ENCODE results near the gene SEPTIN2.

SEPTIN2 gene

DNA sequence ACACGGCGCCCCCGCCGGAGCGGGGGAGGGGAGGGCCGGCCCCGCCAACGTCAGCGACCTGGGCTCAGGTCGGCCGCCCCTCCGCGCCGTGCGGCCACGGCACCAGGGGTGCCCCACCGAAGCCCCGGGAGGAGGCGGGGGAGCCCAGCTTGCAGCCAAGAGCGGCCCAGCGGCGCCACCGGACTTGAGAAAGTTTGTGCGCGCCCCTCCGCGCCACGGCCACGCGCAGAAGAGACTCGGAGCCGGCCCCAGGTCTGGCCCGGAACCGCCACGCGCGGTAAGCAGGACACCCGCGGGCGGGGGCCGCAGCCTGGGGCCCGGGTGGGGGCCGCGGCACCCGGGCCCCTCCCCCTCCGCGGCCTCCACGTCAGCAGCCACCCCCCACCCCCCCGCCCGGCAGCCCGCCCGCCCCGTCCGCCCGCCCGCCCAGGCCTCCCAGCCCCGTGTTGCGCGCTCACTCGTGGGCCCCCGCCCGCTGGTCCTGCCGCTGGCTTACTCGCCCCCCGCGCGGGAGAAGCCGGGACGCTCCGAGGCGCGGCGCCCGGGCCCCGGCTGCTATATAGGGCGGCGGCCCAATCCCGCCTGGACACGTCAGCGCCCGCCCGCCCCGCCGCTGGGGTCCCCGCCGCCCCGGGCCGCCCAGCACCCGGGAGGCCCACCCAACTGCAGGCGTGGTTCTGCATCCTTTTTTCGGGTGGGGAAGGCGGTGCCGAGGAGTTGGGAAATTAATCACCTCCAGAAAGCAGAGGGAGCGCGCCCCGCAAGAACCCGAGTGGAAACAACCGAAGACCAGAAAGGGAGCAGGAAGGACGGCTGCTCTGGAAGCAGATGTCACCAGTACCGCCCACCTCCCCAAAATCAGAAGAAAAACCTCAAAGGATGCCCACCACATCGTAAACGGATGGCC, 43.2 kb upstream of the SEPTIN2 start:
- TF ChIP-seq ZBTB7A (IDR thresholded peaks at IDR 0.05; ENCODE audit: low read depth) (peak; percentile 16; the same call in 1 of the 2 replicates), TCF12 (IDR thresholded peaks at IDR 0.05; ENCODE audit: low read depth) (0 out of 2 replicates have a peak, but pooled peaks have one; percentile 8), CEBPB (IDR thresholded peaks at IDR 0.05) (no peak), RAD21 (IDR thresholded peaks at IDR 0.05; ENCODE audit: low read depth) (no peak), TAF1 (IDR thresholded peaks at IDR 0.05; ENCODE audit: low read depth) (0 out of 2 replicates have a peak, but pooled peaks have one; percentile 37)
- TF ChIP-seq, protein P1, sequence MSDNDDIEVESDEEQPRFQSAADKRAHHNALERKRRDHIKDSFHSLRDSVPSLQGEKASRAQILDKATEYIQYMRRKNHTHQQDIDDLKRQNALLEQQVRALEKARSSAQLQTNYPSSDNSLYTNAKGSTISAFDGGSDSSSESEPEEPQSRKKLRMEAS (IDR thresholded peaks at IDR 0.05): peak; percentile 7; the same call in 1 of the 2 replicates

DNA sequence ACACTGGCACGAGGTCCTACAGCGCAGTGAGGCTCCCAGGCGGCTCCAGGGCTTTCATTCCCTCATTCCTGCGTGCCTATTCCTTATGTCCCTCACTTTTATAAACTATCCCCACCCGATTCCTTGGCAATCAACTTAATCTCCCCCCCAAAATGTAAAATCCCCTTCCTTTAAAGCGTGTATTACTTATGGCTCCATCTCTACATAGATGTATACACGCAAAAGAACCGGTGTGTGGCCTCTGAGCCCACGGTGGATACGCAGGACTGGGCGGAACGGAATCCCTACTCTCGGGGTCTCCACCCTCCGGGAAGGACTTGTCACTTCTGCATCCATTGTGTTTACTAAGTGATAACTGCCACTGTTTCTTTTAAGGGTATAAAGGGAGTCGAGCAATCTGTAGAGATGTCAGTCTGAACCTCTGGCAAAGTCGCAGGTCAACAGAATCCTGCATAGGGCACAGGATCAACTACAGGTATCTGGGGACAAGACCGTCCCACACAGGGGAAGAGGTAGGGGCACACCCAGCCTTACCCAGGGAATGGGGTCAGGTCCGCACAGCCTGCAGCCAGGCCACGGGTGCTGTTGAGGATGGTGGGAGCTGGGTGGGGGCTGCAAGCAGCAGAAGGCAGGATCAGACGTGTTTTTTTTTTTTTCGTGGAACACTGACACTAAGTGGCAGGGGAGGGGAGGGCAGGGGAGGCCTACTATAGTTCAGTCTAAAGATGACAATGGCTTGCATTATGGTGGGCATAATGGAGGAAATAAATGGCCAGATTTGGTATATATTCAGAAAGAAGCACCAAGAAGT, 42.3 kb upstream of the SEPTIN2 start:
- TF ChIP-seq, protein P2, sequence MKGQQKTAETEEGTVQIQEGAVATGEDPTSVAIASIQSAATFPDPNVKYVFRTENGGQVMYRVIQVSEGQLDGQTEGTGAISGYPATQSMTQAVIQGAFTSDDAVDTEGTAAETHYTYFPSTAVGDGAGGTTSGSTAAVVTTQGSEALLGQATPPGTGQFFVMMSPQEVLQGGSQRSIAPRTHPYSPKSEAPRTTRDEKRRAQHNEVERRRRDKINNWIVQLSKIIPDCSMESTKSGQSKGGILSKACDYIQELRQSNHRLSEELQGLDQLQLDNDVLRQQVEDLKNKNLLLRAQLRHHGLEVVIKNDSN (IDR thresholded peaks at IDR 0.05): no peak
- TF ChIP-seq, protein P3, sequence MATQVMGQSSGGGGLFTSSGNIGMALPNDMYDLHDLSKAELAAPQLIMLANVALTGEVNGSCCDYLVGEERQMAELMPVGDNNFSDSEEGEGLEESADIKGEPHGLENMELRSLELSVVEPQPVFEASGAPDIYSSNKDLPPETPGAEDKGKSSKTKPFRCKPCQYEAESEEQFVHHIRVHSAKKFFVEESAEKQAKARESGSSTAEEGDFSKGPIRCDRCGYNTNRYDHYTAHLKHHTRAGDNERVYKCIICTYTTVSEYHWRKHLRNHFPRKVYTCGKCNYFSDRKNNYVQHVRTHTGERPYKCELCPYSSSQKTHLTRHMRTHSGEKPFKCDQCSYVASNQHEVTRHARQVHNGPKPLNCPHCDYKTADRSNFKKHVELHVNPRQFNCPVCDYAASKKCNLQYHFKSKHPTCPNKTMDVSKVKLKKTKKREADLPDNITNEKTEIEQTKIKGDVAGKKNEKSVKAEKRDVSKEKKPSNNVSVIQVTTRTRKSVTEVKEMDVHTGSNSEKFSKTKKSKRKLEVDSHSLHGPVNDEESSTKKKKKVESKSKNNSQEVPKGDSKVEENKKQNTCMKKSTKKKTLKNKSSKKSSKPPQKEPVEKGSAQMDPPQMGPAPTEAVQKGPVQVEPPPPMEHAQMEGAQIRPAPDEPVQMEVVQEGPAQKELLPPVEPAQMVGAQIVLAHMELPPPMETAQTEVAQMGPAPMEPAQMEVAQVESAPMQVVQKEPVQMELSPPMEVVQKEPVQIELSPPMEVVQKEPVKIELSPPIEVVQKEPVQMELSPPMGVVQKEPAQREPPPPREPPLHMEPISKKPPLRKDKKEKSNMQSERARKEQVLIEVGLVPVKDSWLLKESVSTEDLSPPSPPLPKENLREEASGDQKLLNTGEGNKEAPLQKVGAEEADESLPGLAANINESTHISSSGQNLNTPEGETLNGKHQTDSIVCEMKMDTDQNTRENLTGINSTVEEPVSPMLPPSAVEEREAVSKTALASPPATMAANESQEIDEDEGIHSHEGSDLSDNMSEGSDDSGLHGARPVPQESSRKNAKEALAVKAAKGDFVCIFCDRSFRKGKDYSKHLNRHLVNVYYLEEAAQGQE (IDR thresholded peaks at IDR 0.05; ENCODE audit: low read depth): no peak
- TF ChIP-seq CEBPB (IDR thresholded peaks at IDR 0.05) (no peak), EP300 (IDR thresholded peaks at IDR 0.05; ENCODE audit: borderline replicate concordance) (no peak), TCF12 (IDR thresholded peaks at IDR 0.05; ENCODE audit: low read depth) (no peak), CREB1 (IDR thresholded peaks at IDR 0.05; ENCODE audit: low read depth) (no peak), TAF1 (IDR thresholded peaks at IDR 0.05; ENCODE audit: low read depth) (no peak), YY1 (IDR thresholded peaks at IDR 0.05; ENCODE audit: low read depth) (no peak), TEAD4 (IDR thresholded peaks at IDR 0.05) (no peak), FOXM1 (IDR thresholded peaks at IDR 0.05; ENCODE audit: borderline replicate concordance, low read depth) (no peak), NFIC (IDR thresholded peaks at IDR 0.05) (no peak), EGR1 (IDR thresholded peaks at IDR 0.05) (no peak), RAD21 (IDR thresholded peaks at IDR 0.05; ENCODE audit: low read depth) (no peak)
- TF ChIP-seq, protein P1 (IDR thresholded peaks at IDR 0.05): no peak

DNA sequence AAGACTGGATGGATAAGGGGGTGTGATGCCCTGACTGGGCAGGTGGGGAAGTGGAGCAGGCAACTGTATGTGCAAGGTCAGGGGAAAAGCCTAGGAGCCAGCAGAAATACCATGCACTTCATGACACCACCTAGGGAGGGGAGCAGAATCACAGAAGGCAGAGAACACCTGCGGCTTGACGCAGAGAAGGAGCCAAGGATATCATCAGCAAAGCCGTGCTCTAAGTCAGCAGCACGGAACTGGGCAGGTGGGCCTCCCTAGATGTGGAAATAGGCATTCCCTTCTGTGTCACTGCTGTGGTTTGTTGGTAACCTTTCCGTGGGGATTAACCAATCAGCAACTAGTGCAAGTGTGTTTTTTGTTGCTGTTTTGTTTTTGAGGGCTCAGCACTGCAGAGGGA, 41.6 kb upstream of the SEPTIN2 start:
- TF ChIP-seq FOXM1 (IDR thresholded peaks at IDR 0.05; ENCODE audit: borderline replicate concordance, low read depth): no peak
- no peak for TF ChIP-seq TEAD4 (IDR thresholded peaks at IDR 0.05)
- no peak for TF ChIP-seq NFIC (IDR thresholded peaks at IDR 0.05)
- TF ChIP-seq RAD21 (IDR thresholded peaks at IDR 0.05; ENCODE audit: low read depth): no peak
- no peak for TF ChIP-seq TAF1 (IDR thresholded peaks at IDR 0.05; ENCODE audit: low read depth)

DNA sequence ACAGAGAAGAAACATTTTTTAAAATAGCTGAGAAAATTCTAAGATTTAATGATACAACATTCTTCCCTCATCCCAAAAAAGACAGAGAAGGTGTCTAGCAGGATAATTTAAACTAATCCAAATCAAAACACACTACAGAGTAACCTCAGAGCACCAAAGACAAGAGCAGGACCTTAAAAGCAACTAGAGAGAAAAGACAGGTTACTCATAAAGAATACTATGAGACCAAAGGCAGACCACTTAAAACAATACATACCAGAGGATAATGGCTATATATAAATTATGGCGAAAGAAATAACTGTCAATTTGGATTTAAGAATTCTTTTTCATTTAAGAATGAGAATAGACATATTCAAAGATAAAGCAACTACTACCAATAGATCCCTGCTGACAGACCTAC, 40.2 kb upstream of the SEPTIN2 start:
- TF ChIP-seq, protein P1 (IDR thresholded peaks at IDR 0.05): no peak

DNA sequence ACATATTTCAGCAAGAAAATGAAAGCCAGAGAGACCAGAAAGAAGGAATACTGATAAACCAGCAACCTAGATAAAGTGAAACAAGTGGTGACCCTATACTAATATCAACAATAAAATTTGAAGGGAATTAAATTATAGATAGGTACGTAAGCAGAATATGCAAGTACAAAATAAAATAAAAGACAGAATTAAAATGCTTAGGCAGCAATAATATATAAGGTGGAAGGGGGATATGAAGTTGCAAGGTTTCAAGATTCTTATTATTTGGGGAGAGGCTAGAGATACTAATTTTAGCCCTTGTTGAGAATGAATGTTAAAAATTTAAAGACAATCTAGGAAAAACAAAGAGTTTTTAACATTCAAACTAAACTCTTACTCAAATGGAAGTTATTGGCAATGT, 39.8 kb upstream of the SEPTIN2 start:
- no peak for TF ChIP-seq NFIC (IDR thresholded peaks at IDR 0.05)
- no peak for TF ChIP-seq RAD21 (IDR thresholded peaks at IDR 0.05; ENCODE audit: low read depth)
- no peak for TF ChIP-seq EP300 (IDR thresholded peaks at IDR 0.05; ENCODE audit: borderline replicate concordance)
- no peak for TF ChIP-seq CREB1 (IDR thresholded peaks at IDR 0.05; ENCODE audit: low read depth)
- no peak for TF ChIP-seq ZBTB7A (IDR thresholded peaks at IDR 0.05; ENCODE audit: low read depth)
- TF ChIP-seq, protein P2 (IDR thresholded peaks at IDR 0.05): no peak

DNA sequence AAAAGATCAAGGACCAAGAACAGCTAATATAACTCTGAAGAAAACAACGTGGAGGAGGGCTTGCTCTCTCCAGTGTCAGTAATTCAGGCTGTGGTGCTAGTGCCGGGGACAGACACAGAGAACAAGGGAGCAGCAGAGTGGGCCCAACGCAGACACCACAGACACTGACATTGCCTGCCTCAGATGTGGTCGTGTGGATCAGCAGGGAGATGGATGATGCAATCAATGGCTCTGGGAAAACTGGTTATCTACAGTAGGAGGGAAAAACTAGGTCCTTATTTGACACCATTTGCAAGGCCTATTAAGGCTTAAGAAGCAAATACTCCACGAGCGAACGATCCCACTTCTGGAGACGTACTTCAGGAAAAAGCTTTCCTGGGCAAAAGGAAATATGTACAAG, 36.3 kb upstream of the SEPTIN2 start:
- TF ChIP-seq CEBPB (IDR thresholded peaks at IDR 0.05) (peak; percentile 81), ZBTB7A (IDR thresholded peaks at IDR 0.05; ENCODE audit: low read depth) (no peak)

DNA sequence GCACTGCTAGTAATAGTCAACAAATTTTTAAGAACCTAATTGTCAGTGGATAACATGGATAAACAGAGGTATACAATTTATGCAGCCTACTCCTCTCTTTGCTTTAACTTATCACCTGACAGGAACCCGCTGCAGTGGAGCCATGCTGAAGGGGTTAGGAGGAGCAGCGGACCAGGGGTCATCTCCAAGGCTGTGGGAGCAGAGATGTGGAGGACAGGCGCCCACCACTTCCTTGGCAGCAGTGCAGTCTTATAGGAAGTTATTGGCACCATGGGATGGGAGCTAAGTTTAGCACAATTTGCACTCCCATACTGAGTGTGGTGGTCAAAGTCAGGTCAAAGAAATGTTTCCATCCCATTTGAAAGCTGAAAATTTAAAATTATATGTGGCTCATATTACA, 35.9 kb upstream of the SEPTIN2 start:
- TF ChIP-seq YY1 (IDR thresholded peaks at IDR 0.05; ENCODE audit: low read depth): no peak

DNA sequence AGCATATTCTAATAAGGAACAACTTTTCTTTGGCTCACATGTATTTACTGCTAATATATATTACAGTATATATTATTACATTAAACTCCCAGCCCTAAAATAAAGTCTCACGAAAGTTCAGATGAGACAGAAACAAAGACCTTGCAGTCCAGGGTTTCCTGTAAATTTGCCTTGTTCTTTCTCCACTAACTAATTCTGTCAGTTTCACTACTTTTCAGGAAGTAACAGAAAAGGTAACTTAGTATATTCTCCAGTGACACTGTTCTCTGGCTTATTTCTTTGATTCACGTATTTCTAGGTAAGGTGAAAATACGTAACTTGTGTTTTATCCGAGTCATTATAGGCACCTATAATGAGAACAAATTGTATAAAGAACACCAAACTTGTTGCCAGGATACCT, 35.4 kb upstream of the SEPTIN2 start:
- TF ChIP-seq NFIC (IDR thresholded peaks at IDR 0.05) (no peak), TAF1 (IDR thresholded peaks at IDR 0.05; ENCODE audit: low read depth) (no peak), YY1 (IDR thresholded peaks at IDR 0.05; ENCODE audit: low read depth) (no peak), EGR1 (IDR thresholded peaks at IDR 0.05) (no peak), RAD21 (IDR thresholded peaks at IDR 0.05; ENCODE audit: low read depth) (no peak), FOXM1 (IDR thresholded peaks at IDR 0.05; ENCODE audit: borderline replicate concordance, low read depth) (no peak), TCF12 (IDR thresholded peaks at IDR 0.05; ENCODE audit: low read depth) (no peak), ZBTB7A (IDR thresholded peaks at IDR 0.05; ENCODE audit: low read depth) (no peak)
- TF ChIP-seq, protein P1 (IDR thresholded peaks at IDR 0.05): no peak

Measured in Ishikawa (cell line).